Stimulated activated CD4-positive, alpha-beta T cell treated with anti-CD3 and anti-CD28 coated beads, Interleukin-15, amount 100 ng/mL, for 1 hour (primary cell): ENCODE data around the gene CAMKMT.

ENCODE experiments used
- DNase-seq, 2 donors: peaks; one replicate each; pipeline ENCODE4 v3.0.0-alpha.2; 2020; ENCODE audit warnings: low read depth in 1 of 2, low spot score in 1 of 2

CAMKMT gene

GRCh38 chr2:44789971-44790721, 428.4 kb downstream of the CAMKMT start:
- no peak for DNase-seq

DNA sequence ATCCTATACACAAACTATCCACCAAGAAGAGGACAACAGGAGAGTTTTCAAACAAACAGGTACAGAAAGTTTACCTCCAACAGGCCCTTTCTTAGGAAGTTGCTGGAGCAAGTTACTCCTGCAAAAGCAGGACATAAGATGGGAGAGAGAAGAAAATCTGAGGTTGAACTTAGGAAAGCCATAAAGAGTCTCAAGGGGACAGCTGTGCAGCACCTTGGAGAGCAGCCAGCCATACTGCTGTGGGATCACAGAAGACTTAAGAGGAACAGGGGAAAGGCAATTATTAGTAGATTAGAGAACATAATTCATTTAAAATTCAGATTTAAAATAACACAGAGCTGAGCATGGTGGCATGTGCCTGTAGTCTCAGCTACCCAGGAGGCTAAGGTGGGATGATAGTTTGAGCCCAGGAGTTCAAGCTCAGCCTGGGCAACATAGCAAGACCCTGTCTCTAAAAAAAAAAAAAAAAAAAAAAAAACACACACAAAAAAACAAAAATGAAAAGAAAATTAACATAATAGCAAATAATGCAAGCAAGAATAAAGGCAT, 431.6 kb downstream of the CAMKMT start:
- no peak for DNase-seq

DNA sequence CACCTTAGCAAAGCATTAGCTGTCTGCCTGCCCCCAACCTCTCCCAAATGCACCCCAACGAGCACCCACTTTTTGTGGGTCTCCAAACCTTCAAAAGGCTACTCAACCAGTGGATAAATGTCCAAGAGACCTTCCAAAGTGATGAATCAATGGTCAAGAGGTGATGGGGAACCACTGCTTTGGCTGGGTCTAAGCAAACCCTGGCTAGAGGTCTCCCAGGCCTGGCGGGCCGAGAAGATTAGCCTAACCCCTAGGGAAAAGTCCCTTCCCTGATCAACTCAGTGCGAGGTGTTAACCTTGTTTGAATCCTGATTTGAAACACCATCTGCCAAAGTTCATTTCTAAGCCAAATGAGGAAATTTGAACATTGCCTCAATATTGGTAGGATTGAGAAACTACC, 435.0 kb downstream of the CAMKMT start:
- DNase-seq, result no peak

DNA sequence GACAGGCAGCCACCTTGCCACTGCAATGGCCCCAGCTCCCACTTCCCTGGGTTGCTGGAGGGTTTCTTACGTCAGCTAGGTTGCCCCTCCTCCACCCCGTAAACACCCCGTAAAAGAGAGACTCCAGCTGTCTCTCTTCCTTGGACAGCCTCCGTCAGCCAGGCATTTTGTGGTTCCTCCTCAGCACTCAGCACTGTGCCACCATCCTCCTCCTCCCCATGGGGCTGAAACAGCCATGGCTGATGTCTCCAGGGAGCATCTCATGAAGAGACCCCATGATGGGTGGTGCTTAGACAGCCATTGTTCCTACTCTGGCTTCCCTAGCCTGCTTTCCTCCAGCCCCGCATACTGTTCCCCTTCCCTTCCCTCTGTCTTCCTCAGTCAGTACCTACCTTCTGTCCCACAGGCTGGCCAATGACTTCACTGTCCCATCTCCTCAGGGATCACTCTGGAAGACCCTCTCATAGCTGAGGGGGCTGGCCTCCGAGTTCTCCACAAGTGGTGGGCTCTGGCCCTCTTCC, 436.5 kb downstream of the CAMKMT start:
- DNase-seq, result no peak

DNA sequence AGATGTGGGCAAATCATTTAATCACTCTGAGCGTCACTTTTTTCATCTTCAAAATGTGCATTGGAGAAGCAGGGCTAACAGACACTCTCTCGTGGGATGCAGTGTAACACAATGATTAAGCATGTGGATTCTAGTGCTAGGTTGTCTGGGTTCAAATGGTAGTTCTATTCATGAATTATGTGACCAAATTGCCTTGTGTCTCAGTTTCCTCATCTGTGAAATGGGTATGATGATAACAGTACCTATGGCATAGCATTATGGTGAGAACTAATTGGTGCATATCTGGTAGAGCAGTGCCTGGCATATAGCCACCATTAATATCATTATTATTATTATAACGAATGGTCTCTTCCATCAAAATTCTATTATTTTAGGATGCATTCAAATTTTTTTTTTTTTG, 437.4 kb downstream of the CAMKMT start:
- DNase-seq, result no peak

GRCh38 chr2:44799754-44800153, 438.0 kb downstream of the CAMKMT start:
- no peak for DNase-seq

- DNase-seq, result no peak
These were observed 439.6 kb downstream of the CAMKMT start for GRCh38 chr2:44801289-44801840.

DNA sequence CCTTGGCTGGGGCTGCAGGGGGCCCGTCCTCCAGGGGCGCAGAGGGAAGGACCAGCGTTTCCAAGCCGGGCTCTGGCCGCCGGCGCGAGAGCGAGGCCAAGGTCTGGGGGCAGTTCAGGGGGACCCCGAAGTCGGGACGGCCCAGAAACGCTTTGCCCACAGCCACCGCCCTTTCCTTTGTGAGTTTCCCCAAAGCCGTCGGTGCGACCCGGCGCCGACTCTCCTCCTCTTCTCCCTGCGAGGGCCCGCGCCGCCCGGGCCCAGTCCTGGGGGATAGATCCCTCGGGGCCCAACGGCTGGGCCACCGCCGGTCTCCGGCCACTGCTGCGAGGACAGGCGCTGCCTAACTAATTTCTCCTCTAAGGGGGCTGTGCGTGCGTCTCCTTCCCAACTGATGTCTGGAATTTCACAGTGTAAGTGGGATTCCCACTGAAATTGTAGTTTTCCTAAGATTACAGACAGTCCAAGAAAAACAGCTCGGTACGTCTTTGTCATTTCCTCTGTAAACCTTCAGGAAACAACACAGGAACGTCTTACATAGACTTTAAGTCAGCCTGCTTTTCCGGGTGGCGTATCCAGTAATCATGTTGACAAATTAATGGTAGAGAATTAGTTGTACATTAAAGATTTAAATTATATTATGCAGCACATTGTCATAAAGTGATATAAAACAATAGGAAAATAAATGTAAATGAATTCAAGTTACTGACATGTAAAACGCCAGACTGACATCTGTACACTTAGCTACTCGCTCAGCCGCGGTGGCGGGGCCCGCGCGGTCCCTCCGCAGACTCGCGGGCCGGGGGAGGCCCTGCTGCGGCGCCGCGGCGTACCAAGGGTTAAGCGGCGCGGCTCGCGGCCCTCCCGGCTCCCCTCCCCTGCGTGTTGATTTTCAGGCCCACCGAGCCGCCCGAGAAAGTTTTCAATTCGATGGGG, 440.4 kb downstream of the CAMKMT start:
- DNase-seq, result no peak

DNA sequence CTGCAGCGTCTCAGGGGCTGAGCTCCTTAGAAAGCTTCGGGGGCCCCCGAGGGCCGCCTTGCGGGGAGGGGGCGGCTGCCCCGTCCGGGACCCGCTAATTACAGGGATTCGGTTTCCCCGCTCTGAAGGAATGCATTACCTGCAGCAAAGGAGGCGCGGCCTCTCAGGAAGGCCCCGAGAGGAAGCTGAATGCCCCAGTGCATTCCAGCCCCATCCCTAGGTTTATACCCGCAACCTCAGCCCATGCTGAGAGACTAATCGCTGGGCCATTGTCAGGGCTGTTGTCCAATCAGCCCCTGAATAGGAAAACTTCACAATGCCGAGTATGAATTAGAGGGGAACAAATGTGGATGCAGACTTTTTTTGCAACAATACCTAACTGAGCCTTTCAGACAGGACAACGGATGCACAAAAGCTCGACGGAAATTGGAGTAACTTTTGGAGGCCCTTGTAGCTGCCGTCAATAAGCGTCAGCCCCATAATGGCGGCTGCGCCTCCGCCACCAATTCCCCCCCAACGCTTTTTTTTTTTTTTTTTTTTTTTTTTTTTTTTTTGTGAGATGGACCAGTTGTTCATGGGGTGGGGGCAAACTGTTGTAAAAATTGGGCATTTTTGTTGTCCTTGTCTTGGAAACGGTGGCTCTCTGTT, 441.2 kb downstream of the CAMKMT start:
- no peak for DNase-seq

DNA sequence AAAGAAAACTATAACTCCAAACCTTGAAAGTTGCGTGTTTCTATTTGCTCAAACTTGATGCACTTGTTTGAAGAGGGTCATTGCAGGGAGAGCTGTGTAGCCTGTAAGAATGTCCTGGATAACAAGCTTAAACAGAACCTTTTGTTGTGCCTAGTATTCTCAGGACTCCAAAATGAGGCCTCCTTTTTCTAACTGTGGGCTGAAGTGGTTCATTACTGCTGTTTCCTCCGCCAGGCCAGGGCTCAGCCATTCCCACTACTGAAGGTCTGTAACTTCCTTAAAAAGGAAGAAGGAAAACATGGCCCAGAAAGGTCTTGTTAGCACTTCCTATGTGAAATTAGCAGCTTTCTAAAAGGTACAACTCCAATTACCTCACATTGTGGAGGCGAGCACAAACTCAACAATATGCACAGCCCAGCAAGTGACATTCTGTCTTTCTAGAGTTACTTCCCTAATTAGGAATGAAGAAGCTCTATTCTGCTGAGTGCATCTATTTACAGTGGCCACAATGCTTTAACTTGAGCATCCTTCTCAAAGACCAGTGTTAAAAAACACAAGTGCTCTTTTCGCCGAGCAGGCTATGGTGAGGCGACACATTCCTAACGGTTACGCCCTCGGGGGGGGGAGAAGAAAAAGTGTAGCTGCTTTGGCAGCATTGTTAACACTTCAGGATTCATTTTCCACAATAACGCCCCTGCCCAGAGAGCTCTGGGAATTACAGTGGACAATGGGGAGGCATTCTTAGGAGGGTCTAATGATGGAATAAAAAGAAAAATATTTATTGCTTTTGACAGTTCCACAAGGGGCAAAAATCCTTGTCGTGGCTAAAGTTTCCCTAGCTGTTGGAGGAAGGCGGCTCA, 442.9 kb downstream of the CAMKMT start:
- no peak for DNase-seq

- no peak for DNase-seq
These were observed 443.9 kb downstream of the CAMKMT start for GRCh38 chr2:44805401-44806235.

GRCh38 chr2:44807201-44808025, 445.7 kb downstream of the CAMKMT start:
- no peak for DNase-seq

DNA sequence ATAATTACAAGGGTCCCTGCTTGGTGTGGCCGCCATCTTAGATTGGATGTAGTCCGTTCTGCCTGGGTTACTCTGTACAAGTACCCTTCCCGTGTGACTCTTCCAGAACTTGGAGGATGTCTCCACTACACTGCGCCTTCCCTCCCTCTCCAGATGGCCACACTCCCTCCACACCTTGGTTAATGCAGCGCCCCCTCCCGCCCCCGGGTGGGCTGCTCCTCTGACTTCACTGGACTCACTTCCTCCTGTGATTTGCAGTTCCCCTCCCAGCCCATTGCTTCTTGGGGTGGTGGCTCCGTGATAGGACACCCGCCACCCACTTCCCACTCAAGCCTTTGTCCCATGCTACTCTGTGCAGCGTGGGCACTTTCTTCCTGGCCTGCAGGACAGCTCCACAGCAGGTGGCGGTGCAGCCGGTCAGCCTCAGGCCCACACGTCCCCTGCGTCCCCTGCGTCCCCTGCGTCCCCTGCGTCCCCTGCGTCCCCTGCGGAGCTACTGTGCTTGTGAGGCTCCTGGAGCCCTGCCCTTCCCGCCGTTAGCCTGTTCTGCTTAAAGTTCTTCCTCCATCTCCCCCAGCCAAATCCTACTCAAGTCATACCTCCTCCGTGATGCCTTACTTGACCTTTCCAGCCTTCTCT, 449.3 kb downstream of the CAMKMT start:
- no peak for DNase-seq

DNA sequence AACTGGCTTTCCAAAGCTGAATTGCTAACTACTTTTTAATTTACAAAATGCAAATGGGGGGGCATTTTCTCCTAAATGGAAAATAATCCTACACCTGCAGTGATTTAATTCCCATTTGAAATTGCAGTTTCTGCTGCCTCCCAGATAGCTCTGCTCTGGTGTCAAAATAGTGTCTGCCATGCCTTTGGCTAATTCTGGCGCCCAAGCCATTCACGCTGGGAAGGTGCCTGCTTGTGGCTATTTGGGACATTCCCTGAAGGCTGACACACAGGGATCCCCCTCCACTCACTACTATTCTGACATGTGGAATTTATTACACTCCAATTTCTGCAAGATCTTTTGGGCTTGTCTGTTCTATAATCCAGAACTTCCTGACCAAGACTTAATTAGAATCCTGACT, 451.4 kb downstream of the CAMKMT start:
- DNase-seq, result no peak

DNA sequence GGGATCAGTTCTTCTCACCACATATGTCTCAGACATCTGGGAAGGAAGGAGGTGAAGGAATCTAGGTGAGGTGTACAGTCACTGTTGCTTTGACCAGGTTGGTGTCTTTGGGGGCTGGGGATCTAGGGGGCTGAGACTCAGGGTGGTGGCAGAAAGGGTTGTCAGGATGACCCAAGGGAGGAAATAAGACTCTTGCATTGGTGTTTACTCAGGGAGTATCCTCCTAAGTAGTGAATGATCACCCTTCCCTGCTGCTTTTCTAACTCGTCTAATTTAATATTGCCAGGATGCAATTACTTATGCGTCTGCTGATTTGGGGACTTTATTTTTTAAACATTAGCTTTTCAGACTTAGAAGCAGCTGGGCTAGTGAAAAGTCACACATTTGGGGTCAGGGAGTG, 451.9 kb downstream of the CAMKMT start:
- no peak for DNase-seq

GRCh38 chr2:44817256-44817655, 455.5 kb downstream of the CAMKMT start:
- no peak for DNase-seq

GRCh38 chr2:44817673-44818335, 456.1 kb downstream of the CAMKMT start:
- DNase-seq, result no peak
